B cell (primary cell): ENCODE measurements around the gene ANTKMT. TPM values are rescaled to one million over a fixed set of nuclear protein-coding genes. Genes with fewer than 3 reads are reported as not detected.

ENCODE experiments used
- ATAC-seq: fragments of 200-7000 bp; cut with Tn5 transposase; one replicate; pipeline ENCODE4 v1.10.0; 2021; ENCODE audit warnings: low read depth, mild to moderate bottlenecking, moderate number of reproducible peaks, moderate library complexity
- CTCF ChIA-PET: fragments of 350-600 bp; sonication (Branson Sonifier 250); formaldehyde crosslinking; loops from one replicate; lab custom pipeline; 2021; ENCODE audit warnings: antibody characterized with exemption, inconsistent platforms; lab: Charles Lee
- POLR2A ChIA-PET: fragments of 350-600 bp; sonication (Branson Sonifier 250); formaldehyde crosslinking; loops from one replicate; lab custom pipeline; 2021; ENCODE audit warnings: antibody characterized with exemption; lab: Charles Lee
- DNase-seq: peaks from one replicate; pipeline ENCODE4 v3.0.0; 2013
- H2AFZ ChIP-seq: 2 replicates; pipeline ENCODE4 v1.6.1; 2012; ENCODE audit warnings: mild to moderate bottlenecking, low read depth, low read length; ENCODE audit not compliant: insufficient read depth, poor library complexity, severe bottlenecking
- H3K27ac ChIP-seq, 2 donors: 1 replicate in 1 of 2; 2 replicates in 1 of 2; pipeline ENCODE4 v1.5.1; 2012 to 2013; ENCODE audit warnings: low read length in 2 of 2, mild to moderate bottlenecking in 2 of 2, moderate library complexity in 1 of 2
- H3K27me3 ChIP-seq, 4 experiments: fragments of 200-600 bp in 1 of 4; sonication (generic) in 1 of 4; replicated peaks in 1 of 4; 1 replicate in 2 of 4; 2 replicates in 2 of 4; pipeline versions ENCODE4 v1.6.1 to v1.7.0; 2013 to 2016; ENCODE audit warnings: low read length in 3 of 4, mild to moderate bottlenecking in 2 of 4, mixed read lengths in 1 of 4, moderate library complexity in 1 of 4; ENCODE audit not compliant: insufficient read depth in 4 of 4, control insufficient read depth in 3 of 4; ENCODE audit errors: control extremely low read depth in 1 of 4
- H3K36me3 ChIP-seq, 2 experiments: replicated peaks in 1 of 2; 1 replicate in 1 of 2; 2 replicates in 1 of 2; pipeline versions ENCODE4 v1.6.1 to v1.7.1; 2013; ENCODE audit warnings: low read length in 1 of 2; ENCODE audit not compliant: insufficient read depth in 2 of 2, control insufficient read depth in 1 of 2; ENCODE audit errors: control extremely low read depth in 1 of 2, extremely low read depth in 1 of 2
- H3K4me1 ChIP-seq, 2 donors: fragments of 200-600 bp in 1 of 2; sonication (generic) in 1 of 2; 1 replicate in 1 of 2; 2 replicates in 1 of 2; pipeline versions ENCODE4 v1.5.1 to v1.6.1; 2013 to 2017; ENCODE audit warnings: low read length in 2 of 2; ENCODE audit not compliant: control insufficient read depth in 2 of 2, insufficient read depth in 2 of 2
- H3K4me2 ChIP-seq: replicated peaks from 2 replicates; pipeline ENCODE3; 2012; ENCODE audit warnings: mild to moderate bottlenecking, low read depth, low read length; ENCODE audit not compliant: poor library complexity, severe bottlenecking
- H3K4me3 ChIP-seq, 5 experiments: fragments of 200-600 bp in 1 of 5; sonication (generic) in 1 of 5; 1 replicate in 3 of 5; 2 replicates in 2 of 5; pipeline versions ENCODE4 v1.5.1 to v1.7.0; 2011 to 2016; ENCODE audit warnings: low read length in 4 of 5, mild to moderate bottlenecking in 4 of 5, low read depth in 2 of 5, control low read depth in 1 of 5, moderate library complexity in 1 of 5; ENCODE audit not compliant: insufficient read depth in 1 of 5; ENCODE audit errors: control extremely low read depth in 1 of 5, extremely low read depth in 1 of 5
- H3K79me2 ChIP-seq: fragments of 200-600 bp; sonication (generic); one replicate; pipeline ENCODE4 v1.6.0; 2016; ENCODE audit warnings: low read length; ENCODE audit not compliant: control insufficient read depth, insufficient read depth
- H3K9ac ChIP-seq: fragments of 200-600 bp; sonication (generic); 2 replicates; pipeline ENCODE4 v1.6.1; 2017; ENCODE audit warnings: mild to moderate bottlenecking, low read length, moderate library complexity
- H3K9me3 ChIP-seq, 3 donors: one replicate each; pipeline versions ENCODE4 v1.6.1 to v1.7.1; 2013; ENCODE audit warnings: low read length in 2 of 3; ENCODE audit not compliant: control insufficient read depth in 2 of 3, insufficient read depth in 1 of 3; ENCODE audit errors: control extremely low read depth in 1 of 3
- H4K20me1 ChIP-seq: 2 replicates; pipeline ENCODE4 v1.6.0; 2012; ENCODE audit warnings: mild to moderate bottlenecking, low read length; ENCODE audit not compliant: insufficient read depth, control insufficient read depth, poor library complexity, severe bottlenecking
- H3K27ac Mint-ChIP-seq: one replicate; pipeline ENCODE4 v1.8.0; 2021; ENCODE audit warnings: mixed read lengths
- H3K27me3 Mint-ChIP-seq: one replicate; pipeline ENCODE4 v1.8.0; 2021; ENCODE audit warnings: mixed read lengths
- H3K4me1 Mint-ChIP-seq: one replicate; pipeline ENCODE4 v1.8.0; 2021; ENCODE audit warnings: mixed read lengths
- H3K4me3 Mint-ChIP-seq: one replicate; pipeline ENCODE4 v1.8.0; 2021; ENCODE audit warnings: mixed read lengths
- H3K9me3 Mint-ChIP-seq: one replicate; pipeline ENCODE4 v1.8.0; 2022; ENCODE audit warnings: mixed read lengths; ENCODE audit not compliant: insufficient read depth
- EZH2 ChIP-seq: IDR thresholded peaks from 2 replicates; pipeline ENCODE4 v1.6.1; 2012; ENCODE audit warnings: borderline replicate concordance, low read depth, mild to moderate bottlenecking, moderate library complexity, low read length; ENCODE audit not compliant: insufficient read depth, poor library complexity, severe bottlenecking
- WGBS: methylation state at CpG from one replicate; pipeline ENCODE4 v1.1.5; 2013; ENCODE audit warnings: missing lambda C conversion rate; ENCODE audit not compliant: insufficient coverage; 5-methylcytosine and 5-hydroxymethylcytosine counted together
- intact Hi-C: fragments of 100-400 bp; cut with micrococcal nuclease; formaldehyde crosslinking; loops from one replicate; pipeline ENCODE4 v1.10.0; 2022
- polyA plus RNA-seq: library from polyadenylated mRNA; depleted of rRNA; stranded (reverse); fragments of >200 nt; gene quantifications from 2 replicates; pipeline ENCODE4 v1.2.3, GENCODE V29; 2012
- total RNA-seq, 2 donors: library from RNA; stranded (reverse); fragments of 120-200 nt in 1 of 2; gene quantifications; 1 replicate in 1 of 2; 2 replicates in 1 of 2; pipeline versions ENCODE4 v1.2.3 to v1.2.4, GENCODE V29; 2013 to 2022
- TF ChIP-seq, protein P1 (sequence below): fragments of 200-600 bp; IDR thresholded peaks from one replicate; pipeline ENCODE4 v1.8.0; 2022; ENCODE audit warnings: antibody characterized with exemption, mild to moderate bottlenecking

The ANTKMT gene
- total and polyA plus RNA-seq, 2 donors (not counting 1 experiment from before 2014, with no cell fraction given), result 41.0 to 54.1 TPM

DNA sequence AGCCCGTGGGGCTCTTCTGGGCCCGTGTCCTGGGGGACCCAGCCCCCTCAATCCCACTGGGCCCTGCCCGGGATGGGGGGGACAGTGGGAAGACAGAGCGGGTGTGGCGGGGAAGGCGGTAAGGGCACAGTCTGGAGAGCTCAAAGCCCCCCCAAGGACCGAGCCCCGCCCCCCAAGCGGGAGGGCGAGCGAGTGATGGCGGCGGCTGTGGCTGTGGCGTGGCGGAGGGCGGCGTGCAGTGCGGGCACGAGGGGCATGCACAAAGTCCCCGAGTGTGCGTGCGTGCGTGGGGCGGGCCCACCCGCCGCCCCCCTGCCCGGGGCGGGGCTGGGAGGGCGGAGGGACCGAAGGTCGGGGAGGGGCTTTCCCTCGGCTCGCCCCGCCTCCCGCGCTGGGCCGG, 27.2 kb upstream of the ANTKMT start:
- Histone ChIP-seq H2AFZ (no peak overlapping the region), H3K79me2 (peaks cover 12% of the 10 kb centered on the region), H3K9me3 (peaks cover 0 to 28% (median 0%) of the 10 kb centered on the region in 3 donors), H4K20me1 (peaks cover 4% of the 10 kb centered on the region), H3K27ac (no peak overlapping the region), H3K4me2 (peak overlapping the region; percentile 96), H3K27me3 (peaks cover 0 to 42% (median 15%) of the 10 kb centered on the region in 4 experiments), H3K4me1 (peaks cover 36 to 41% of the 10 kb centered on the region in 2 donors), H3K36me3 (no peaks in the 10 kb centered on the region), H3K4me3 (peak overlapping the region in 1 of 5 experiments; percentile 58), H3K9ac (no peak overlapping the region)
- WGBS, result 5% methylated on average over 33 of the region's 37 CpGs
- Mint-ChIP-seq H3K4me1 (peaks cover 27% of the 10 kb centered on the region), H3K27me3 (peaks cover 17% of the 10 kb centered on the region), H3K9me3 (no peaks in the 10 kb centered on the region), H3K4me3 (peak overlapping the region; percentile 29), H3K27ac (no peak overlapping the region)
- ChIA-PET CTCF (no interaction called here), POLR2A (no interaction called here)
- intact Hi-C loops, result no loop called here
- TF ChIP-seq, protein P1, sequence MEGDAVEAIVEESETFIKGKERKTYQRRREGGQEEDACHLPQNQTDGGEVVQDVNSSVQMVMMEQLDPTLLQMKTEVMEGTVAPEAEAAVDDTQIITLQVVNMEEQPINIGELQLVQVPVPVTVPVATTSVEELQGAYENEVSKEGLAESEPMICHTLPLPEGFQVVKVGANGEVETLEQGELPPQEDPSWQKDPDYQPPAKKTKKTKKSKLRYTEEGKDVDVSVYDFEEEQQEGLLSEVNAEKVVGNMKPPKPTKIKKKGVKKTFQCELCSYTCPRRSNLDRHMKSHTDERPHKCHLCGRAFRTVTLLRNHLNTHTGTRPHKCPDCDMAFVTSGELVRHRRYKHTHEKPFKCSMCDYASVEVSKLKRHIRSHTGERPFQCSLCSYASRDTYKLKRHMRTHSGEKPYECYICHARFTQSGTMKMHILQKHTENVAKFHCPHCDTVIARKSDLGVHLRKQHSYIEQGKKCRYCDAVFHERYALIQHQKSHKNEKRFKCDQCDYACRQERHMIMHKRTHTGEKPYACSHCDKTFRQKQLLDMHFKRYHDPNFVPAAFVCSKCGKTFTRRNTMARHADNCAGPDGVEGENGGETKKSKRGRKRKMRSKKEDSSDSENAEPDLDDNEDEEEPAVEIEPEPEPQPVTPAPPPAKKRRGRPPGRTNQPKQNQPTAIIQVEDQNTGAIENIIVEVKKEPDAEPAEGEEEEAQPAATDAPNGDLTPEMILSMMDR, result no peak
- TF ChIP-seq EZH2, result no peak
- DNase-seq (no peak), ATAC-seq (no peak)

DNA sequence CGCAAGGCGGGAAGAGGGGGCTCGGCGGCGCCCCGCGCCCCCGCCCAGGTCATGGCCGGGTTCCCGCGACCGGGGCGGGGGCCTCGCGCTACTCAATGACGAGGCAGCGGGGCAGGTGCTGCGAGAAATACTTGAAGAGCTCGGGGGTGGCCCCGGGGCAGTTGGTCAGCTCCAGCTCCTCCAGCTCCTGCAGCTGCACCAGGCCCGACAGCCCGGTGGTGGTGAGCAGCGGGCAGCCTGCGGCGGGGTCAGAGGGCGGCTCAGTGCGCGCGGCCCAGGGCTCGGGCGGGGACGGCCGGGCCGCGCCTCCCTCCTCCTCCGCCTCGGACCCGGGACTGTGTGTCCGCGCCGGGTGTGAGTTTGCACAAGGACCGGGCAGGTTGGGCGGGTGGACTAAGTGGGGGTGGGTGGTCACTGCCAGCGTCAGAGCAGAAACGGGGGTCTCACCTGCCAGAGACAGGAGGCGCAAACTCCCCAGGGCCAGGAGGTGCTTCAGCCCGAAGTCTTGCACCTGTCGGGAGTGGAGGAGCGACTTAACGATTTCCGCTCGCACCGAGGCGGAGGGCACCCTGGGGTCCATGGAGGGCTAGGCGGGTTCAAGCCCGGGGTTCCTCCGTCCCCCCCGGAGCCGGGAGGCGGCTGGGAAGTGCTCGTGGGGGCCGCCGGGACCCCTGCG, 26.6 kb upstream of the ANTKMT start:
- ChIA-PET CTCF (no interaction called here), POLR2A (no interaction called here)
- TF ChIP-seq EZH2, result peak; percentile 95
- TF ChIP-seq, protein P1, result no peak
- peaks cover 0 to 47% (median 17%) of the 10 kb centered on the region in 4 experiments for H3K27me3 ChIP-seq
- peaks cover 30 to 39% of the 10 kb centered on the region in 2 donors for H3K4me1 ChIP-seq
- Mint-ChIP-seq H3K4me1 (peaks cover 23% of the 10 kb centered on the region), H3K27ac (no peak overlapping the region), H3K9me3 (no peaks in the 10 kb centered on the region), H3K4me3 (peak overlapping the region; percentile 75), H3K27me3 (peaks cover 17% of the 10 kb centered on the region)
- intact Hi-C loops, result no loop called here
- H3K79me2 ChIP-seq, result peaks cover 7% of the 10 kb centered on the region
- peaks cover 0 to 32% (median 0%) of the 10 kb centered on the region in 3 donors for H3K9me3 ChIP-seq
- peak overlapping the region; percentile 58 for H3K9ac ChIP-seq
- no peak for ATAC-seq
- 3% methylated on average over 54 of the region's 64 CpGs for WGBS
- H2AFZ ChIP-seq, result peak overlapping the region; percentile 33
- H3K4me2 ChIP-seq, result peak overlapping the region; percentile 96
- peaks cover 2% of the 10 kb centered on the region for H4K20me1 ChIP-seq
- DNase-seq, result no peak
- no peak overlapping the region for H3K27ac ChIP-seq
- H3K36me3 ChIP-seq, result no peaks in the 10 kb centered on the region
- peak overlapping the region in 4 of 5 experiments; percentile 40 to 58 (median 52) for H3K4me3 ChIP-seq
